ENCODE measurements around the gene SERPINB3.

GRCh38 chr18:63705401-63705800 is 43.7 kb upstream of the SERPINB3 start:
- TF ChIP-seq CTCF (conservative IDR thresholded peaks at IDR 0.05; ENCODE audit: low read depth, low read length) (no peak), EZH2 (IDR thresholded peaks at IDR 0.05; ENCODE audit: borderline replicate concordance, low read depth, low read length, poor library complexity, severe bottlenecking) (no peak)
